ENCODE data around the gene WDR75. TPM values are rescaled to one million over a fixed set of nuclear protein-coding genes. Genes with fewer than 3 reads are reported as not detected.
"Not testable (repeated sequence)": the region's sequence is repeated elsewhere in the genome, so short reads cannot be mapped to it uniquely, and the experiment has no call there.

Gene WDR75
- total RNA-seq, 6 experiments from 2014 or later, result 28.9 to 35.7 (median 31.0) TPM

GRCh38 chr2:189477756-189478155 is 36.5 kb downstream of the WDR75 start:
- Mint-ChIP-seq H3K4me3 (no peak overlapping the region), H3K4me1 (ENCODE audit: low read depth) (no peaks in the 10 kb centered on the region), H3K27me3 (ENCODE audit: insufficient read depth) (no peaks in the 10 kb centered on the region; the same call in none of the 2 replicates), H3K9me3 (no peaks in the 10 kb centered on the region), H3K36me3 (ENCODE audit: low read depth) (peaks cover 22% of the 10 kb centered on the region), H3K27ac (no peak overlapping the region)
- DNase-seq, result no peak
- no peak for TF ChIP-seq CTCF (IDR thresholded peaks at IDR 0.05)

- DNase-seq; H3K27ac Mint-ChIP-seq; H3K27me3 Mint-ChIP-seq (ENCODE audit: insufficient read depth); H3K4me3 Mint-ChIP-seq; H3K9me3 Mint-ChIP-seq; H3K4me1 Mint-ChIP-seq (ENCODE audit: low read depth): not testable (repeated sequence)
- H3K36me3 Mint-ChIP-seq (ENCODE audit: low read depth), result peaks cover 22% of the 10 kb centered on the region
Measured at GRCh38 chr2:189478289-189478688, 37.0 kb downstream of the WDR75 start.

- Mint-ChIP-seq H3K4me1 (ENCODE audit: low read depth) (no peaks in the 10 kb centered on the region), H3K36me3 (ENCODE audit: low read depth) (peaks cover 17% of the 10 kb centered on the region), H3K27me3 (ENCODE audit: insufficient read depth) (peaks cover 7% of the 10 kb centered on the region), H3K4me3 (no peak overlapping the region), H3K9me3 (no peaks in the 10 kb centered on the region), H3K27ac (no peak overlapping the region)
- no peak for DNase-seq
- no peak for TF ChIP-seq CTCF (IDR thresholded peaks at IDR 0.05)
Measured at GRCh38 chr2:189481071-189481470, 39.8 kb downstream of the WDR75 start.

- no peaks in the 10 kb centered on the region for H3K9me3 Mint-ChIP-seq
- no peaks in the 10 kb centered on the region for H3K4me1 Mint-ChIP-seq (ENCODE audit: low read depth)
- no peak for DNase-seq
- no peaks in the 10 kb centered on the region for H3K36me3 Mint-ChIP-seq (ENCODE audit: low read depth)
- no peak overlapping the region for H3K27ac Mint-ChIP-seq
- no peak overlapping the region for H3K4me3 Mint-ChIP-seq
- H3K27me3 Mint-ChIP-seq (ENCODE audit: insufficient read depth), result peaks cover 9% of the 10 kb centered on the region
- TF ChIP-seq CTCF (IDR thresholded peaks at IDR 0.05), result no peak
Measured at GRCh38 chr2:189483571-189483970, 42.3 kb downstream of the WDR75 start.

GRCh38 chr2:189483980-189484740 is 42.9 kb downstream of the WDR75 start:
- H3K27me3 Mint-ChIP-seq (ENCODE audit: insufficient read depth), result peaks cover 9% of the 10 kb centered on the region
- no peak for DNase-seq
- no peaks in the 10 kb centered on the region for H3K9me3 Mint-ChIP-seq
- H3K27ac Mint-ChIP-seq, result no peak overlapping the region
- no peaks in the 10 kb centered on the region for H3K36me3 Mint-ChIP-seq (ENCODE audit: low read depth)
- H3K4me1 Mint-ChIP-seq (ENCODE audit: low read depth), result no peaks in the 10 kb centered on the region
- H3K4me3 Mint-ChIP-seq, result no peak overlapping the region
- TF ChIP-seq CTCF (IDR thresholded peaks at IDR 0.05), result no peak

GRCh38 chr2:189485146-189485545 is 43.9 kb downstream of the WDR75 start:
- no peaks in the 10 kb centered on the region for H3K36me3 Mint-ChIP-seq (ENCODE audit: low read depth)
- H3K27ac Mint-ChIP-seq, result no peak overlapping the region
- no peaks in the 10 kb centered on the region for H3K9me3 Mint-ChIP-seq
- no peak for TF ChIP-seq CTCF (IDR thresholded peaks at IDR 0.05)
- DNase-seq, result no peak
- H3K27me3 Mint-ChIP-seq (ENCODE audit: insufficient read depth), result peaks cover 9% of the 10 kb centered on the region
- no peaks in the 10 kb centered on the region for H3K4me1 Mint-ChIP-seq (ENCODE audit: low read depth)
- no peak overlapping the region for H3K4me3 Mint-ChIP-seq
